Measurements from ENCODE around the gene FAM131C. TPM values are rescaled to one million over a fixed set of nuclear protein-coding genes. Genes with fewer than 3 reads are reported as not detected.
"Not testable (repeated sequence)": the region's sequence is repeated elsewhere in the genome, so short reads cannot be mapped to it uniquely, and the experiment has no call there.

Gene FAM131C
- total RNA-seq, 2 donors from 2014 or later = not detected

DNA sequence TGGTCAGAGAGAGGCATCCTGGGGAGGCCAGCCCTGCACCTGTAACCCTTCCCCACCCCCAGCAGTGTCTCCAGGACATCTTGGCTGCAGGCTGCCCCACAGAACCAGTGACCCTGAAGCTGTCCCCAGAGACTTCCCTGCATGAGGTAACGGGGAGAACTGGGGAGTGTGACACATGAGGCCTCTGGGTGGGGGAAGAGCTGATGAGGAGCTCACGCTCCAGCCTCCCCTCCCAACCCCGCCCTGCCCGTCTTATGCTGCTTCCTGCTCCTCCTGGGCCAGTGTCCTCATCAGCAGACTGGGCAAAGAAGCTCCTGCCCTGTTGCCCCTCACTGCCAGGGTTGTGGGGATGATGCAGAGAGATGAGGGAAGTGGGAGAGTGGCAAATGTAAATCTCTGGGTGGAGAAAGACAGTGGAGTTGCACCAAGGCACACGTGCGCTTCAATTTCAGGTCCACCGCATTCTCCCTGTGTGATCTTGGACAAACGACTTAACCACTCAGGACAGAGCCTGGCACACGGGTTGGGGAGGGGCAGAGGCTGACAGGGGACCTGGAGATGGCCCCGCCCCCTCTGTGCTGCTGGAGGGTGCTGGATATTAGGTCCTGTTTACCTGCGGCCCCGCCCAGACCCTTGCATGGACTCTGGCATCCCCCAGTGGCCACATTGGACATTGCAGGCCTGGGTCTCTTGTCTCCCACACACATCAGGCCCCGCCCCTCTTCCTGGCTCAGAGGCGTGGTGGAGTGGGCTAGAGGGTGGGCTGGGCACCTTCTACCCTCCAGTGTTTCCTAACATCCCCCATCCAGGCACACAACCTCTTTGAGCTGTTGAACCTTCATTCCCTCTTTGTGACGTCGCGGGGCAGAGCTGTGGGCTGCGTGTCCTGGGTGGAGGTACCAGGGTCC lies 17.6 kb downstream of the FAM131C start:
- no peak overlapping the region for H3K4me3 Mint-ChIP-seq
- H3K27ac Mint-ChIP-seq = no peak overlapping the region
- peak; percentile 87 to 89 for ATAC-seq

GRCh38 chr1:16054598-16055540 lies 18.6 kb downstream of the FAM131C start:
- Mint-ChIP-seq H3K36me3 (no peaks in the 10 kb centered on the region), H3K27ac (no peak overlapping the region), H3K27me3 (peaks cover 6 to 7% of the 10 kb centered on the region in 2 donors), H3K9me3 (no peaks in the 10 kb centered on the region), H3K4me3 (no peak overlapping the region), H3K4me1 (ENCODE audit: low read depth in 2 of 2) (peaks cover 0 to 6% of the 10 kb centered on the region in 2 donors)
- no peak for ATAC-seq
- no peak for DNase-seq (ENCODE audit: low spot score)

More for the DNA sequence above, 17.6 kb downstream of the FAM131C start:
- no peaks in the 10 kb centered on the region for H3K9me3 Mint-ChIP-seq
- H3K4me1 Mint-ChIP-seq (ENCODE audit: low read depth in 2 of 2) = peaks cover 0 to 3% of the 10 kb centered on the region in 2 donors
- peaks cover 0 to 2% of the 10 kb centered on the region in 2 donors for H3K27me3 Mint-ChIP-seq
- DNase-seq (ENCODE audit: low spot score) = peak; percentile 71
- no peaks in the 10 kb centered on the region for H3K36me3 Mint-ChIP-seq

DNA sequence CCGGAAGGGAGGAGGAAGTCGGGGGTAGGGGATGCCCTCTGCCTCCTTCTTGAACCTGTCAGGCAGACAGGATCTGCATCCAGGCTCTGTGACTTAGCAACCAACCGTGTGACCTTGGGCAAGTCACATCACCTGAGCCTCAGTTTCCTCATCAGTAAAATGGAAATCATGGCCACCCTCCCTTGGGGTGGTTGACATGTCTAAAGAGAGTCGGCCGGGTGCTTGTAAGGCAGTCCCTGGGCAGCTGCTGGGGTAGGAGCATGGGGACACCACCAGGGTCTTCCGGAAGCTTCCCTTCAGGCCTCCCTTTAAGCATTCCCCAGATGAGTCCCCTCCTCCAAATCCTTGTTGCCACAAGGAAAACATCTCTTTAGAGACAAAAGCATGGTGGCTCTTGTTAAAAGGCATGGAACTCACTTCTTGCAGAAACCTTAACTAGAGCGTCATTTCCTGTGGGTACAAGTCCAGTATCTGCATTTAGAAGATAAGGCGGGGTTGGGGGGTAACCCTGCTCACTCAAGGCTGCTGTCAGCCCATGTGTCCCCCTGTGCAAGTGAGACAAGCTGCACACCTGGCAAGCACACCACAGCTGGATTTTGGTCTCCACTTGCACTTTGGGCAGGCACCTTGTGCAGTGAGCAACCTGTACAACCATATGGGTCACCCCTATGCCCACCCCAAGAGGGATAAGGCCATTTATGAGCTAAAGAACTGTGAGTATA lies 19.5 kb downstream of the FAM131C start:
- DNase-seq (ENCODE audit: low spot score) (no peak), ATAC-seq (no peak)
- Mint-ChIP-seq H3K36me3 (no peaks in the 10 kb centered on the region), H3K9me3 (no peaks in the 10 kb centered on the region), H3K27ac (no peak overlapping the region), H3K4me1 (ENCODE audit: low read depth in 2 of 2) (peaks cover 0 to 6% of the 10 kb centered on the region in 2 donors), H3K27me3 (peaks cover 10 to 11% of the 10 kb centered on the region in 2 donors), H3K4me3 (no peak overlapping the region)

GRCh38 chr1:16051949-16052348 lies 21.5 kb downstream of the FAM131C start:
- not testable (repeated sequence) for H3K4me3 Mint-ChIP-seq; H3K9me3 Mint-ChIP-seq; ATAC-seq; H3K27ac Mint-ChIP-seq; DNase-seq (ENCODE audit: low spot score); H3K36me3 Mint-ChIP-seq; H3K4me1 Mint-ChIP-seq (ENCODE audit: low read depth in 2 of 2)
- peaks cover 10 to 11% of the 10 kb centered on the region in 2 donors for H3K27me3 Mint-ChIP-seq

GRCh38 chr1:16051039-16051438 lies 22.4 kb downstream of the FAM131C start:
- Mint-ChIP-seq H3K27me3 (peaks cover 10 to 11% of the 10 kb centered on the region in 2 donors), H3K36me3 (no peaks in the 10 kb centered on the region), H3K27ac (no peak overlapping the region), H3K9me3 (no peaks in the 10 kb centered on the region), H3K4me3 (no peak overlapping the region), H3K4me1 (ENCODE audit: low read depth in 2 of 2) (peaks cover 0 to 3% of the 10 kb centered on the region in 2 donors)
- ATAC-seq (no peak), DNase-seq (ENCODE audit: low spot score) (no peak)

DNA sequence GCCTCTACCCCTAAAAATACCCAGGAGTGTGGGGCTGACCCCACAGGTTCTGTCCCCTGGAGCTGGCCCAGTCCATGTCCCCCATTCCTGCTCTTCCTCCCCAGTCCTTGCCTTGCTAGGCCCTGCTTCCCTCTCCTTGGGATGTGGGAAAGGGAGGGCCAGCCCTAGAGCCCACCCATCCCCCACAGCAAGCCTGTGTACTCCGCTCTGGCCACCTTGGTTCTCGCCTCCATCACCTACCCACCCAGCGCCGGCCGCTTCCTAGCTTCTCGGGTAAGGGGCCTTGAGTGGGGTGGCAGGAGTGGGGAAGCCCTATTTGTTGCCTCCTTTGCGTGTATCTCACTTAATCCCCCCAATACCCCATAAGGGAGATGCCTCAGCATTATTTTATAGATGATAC lies 23.1 kb downstream of the FAM131C start:
- DNase-seq (ENCODE audit: low spot score) (no peak), ATAC-seq (no peak)
- H3K4me1 Mint-ChIP-seq (ENCODE audit: low read depth in 2 of 2) = peaks cover 0 to 3% of the 10 kb centered on the region in 2 donors
- H3K27ac Mint-ChIP-seq = no peak overlapping the region
- H3K36me3 Mint-ChIP-seq = no peaks in the 10 kb centered on the region
- H3K27me3 Mint-ChIP-seq = peaks cover 10 to 11% of the 10 kb centered on the region in 2 donors
- H3K4me3 Mint-ChIP-seq = no peak overlapping the region
- no peaks in the 10 kb centered on the region for H3K9me3 Mint-ChIP-seq

- no peak overlapping the region for H3K27ac Mint-ChIP-seq
- peaks cover 10 to 11% of the 10 kb centered on the region in 2 donors for H3K27me3 Mint-ChIP-seq
- no peaks in the 10 kb centered on the region for H3K9me3 Mint-ChIP-seq
- peaks cover 0 to 3% of the 10 kb centered on the region in 2 donors for H3K4me1 Mint-ChIP-seq (ENCODE audit: low read depth in 2 of 2)
- H3K4me3 Mint-ChIP-seq = no peak overlapping the region
- ATAC-seq = no peak
- H3K36me3 Mint-ChIP-seq = no peaks in the 10 kb centered on the region
- no peak for DNase-seq (ENCODE audit: low spot score)
Observed at GRCh38 chr1:16048573-16049189, 24.8 kb downstream of the FAM131C start.

DNA sequence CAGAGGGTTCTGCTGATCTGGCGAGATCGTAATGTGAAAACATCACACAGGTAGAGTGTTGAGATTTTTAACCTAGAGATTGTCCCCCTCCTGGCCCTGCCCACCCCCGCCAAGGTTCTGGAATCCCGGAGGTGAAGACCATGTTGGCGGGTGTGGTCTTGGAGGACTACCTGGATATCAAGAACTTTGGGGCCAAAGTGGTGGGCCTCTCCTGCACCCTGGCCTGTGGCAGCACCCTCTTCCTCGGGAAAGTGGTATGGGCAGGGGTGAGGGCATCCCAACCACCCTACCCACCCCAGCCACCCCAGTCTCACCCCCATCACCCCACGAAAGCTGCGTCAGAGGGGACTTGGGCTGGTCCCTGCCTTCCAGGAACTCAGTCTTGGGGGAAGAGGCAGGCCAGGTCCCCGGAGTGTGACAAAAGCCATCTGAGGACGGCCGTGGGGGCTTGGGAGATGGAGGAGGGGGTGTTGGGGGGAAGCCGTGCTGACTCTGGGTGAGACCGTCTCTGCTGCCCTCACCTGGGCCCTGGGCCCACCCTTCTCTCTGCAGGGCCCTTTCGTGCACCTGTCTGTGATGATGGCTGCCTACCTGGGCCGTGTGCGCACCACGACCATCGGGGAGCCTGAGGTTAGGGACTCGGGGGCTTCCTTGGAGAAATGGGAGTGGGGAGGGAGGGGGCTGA lies 25.5 kb downstream of the FAM131C start:
- Mint-ChIP-seq H3K27ac (no peak overlapping the region), H3K36me3 (no peaks in the 10 kb centered on the region), H3K27me3 (peaks cover 10 to 11% of the 10 kb centered on the region in 2 donors), H3K9me3 (no peaks in the 10 kb centered on the region), H3K4me3 (no peak overlapping the region), H3K4me1 (ENCODE audit: low read depth in 2 of 2) (peaks cover 0 to 3% of the 10 kb centered on the region in 2 donors)
- DNase-seq (ENCODE audit: low spot score) = no peak
- no peak for ATAC-seq

DNA sequence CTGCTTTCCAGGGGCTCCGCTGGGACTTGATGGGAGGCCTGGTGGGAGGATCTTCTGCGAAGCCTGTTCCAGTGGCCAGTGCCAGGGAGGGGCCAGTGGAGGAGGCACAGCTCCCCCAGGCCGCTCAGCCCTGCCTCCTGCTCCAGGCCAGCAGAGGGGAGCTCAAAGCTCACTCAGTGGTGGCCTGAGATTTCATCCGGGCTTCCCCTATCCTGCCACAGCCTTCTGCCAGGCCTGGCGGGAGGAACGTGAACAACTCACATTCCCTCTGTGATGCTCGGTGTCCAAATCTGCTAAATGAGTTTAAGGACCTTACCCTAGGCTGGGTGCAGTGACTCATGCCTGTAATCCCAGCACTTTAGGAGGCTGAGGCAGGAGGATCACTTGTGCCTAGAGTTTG lies 26.6 kb downstream of the FAM131C start:
- ATAC-seq (peak in 1 of 2 donors; percentile 2), DNase-seq (ENCODE audit: low spot score) (no peak)
- H3K27ac Mint-ChIP-seq = no peak overlapping the region
- H3K36me3 Mint-ChIP-seq = no peaks in the 10 kb centered on the region
- H3K9me3 Mint-ChIP-seq = no peaks in the 10 kb centered on the region
- H3K4me1 Mint-ChIP-seq (ENCODE audit: low read depth in 2 of 2) = peaks cover 0 to 3% of the 10 kb centered on the region in 2 donors
- no peak overlapping the region for H3K4me3 Mint-ChIP-seq
- peaks cover 10 to 11% of the 10 kb centered on the region in 2 donors for H3K27me3 Mint-ChIP-seq

- ATAC-seq (no peak), DNase-seq (ENCODE audit: low spot score) (no peak)
- Mint-ChIP-seq H3K27ac (no peak overlapping the region), H3K4me1 (ENCODE audit: low read depth in 2 of 2) (no peaks in the 10 kb centered on the region), H3K9me3 (no peaks in the 10 kb centered on the region), H3K36me3 (no peaks in the 10 kb centered on the region), H3K4me3 (no peak overlapping the region), H3K27me3 (peaks cover 0 to 9% of the 10 kb centered on the region in 2 donors)
Observed at GRCh38 chr1:16043950-16044349, 29.5 kb downstream of the FAM131C start.

GRCh38 chr1:16043521-16043920 lies 29.9 kb downstream of the FAM131C start, which contains the start of gene CLCNKB:
CLCNKB (plus strand) TSS chr1:16043782; CDS start chr1:16044493, 711 bp downstream.
- H3K9me3 Mint-ChIP-seq = no peaks in the 10 kb centered on the region
- no peak within 1 kb of the TSS for H3K4me3 Mint-ChIP-seq
- ATAC-seq (no peak), DNase-seq (ENCODE audit: low spot score) (no peak)
- H3K4me1 Mint-ChIP-seq (ENCODE audit: low read depth in 2 of 2) = no peaks in the 10 kb centered on the region
- no peak within 1 kb of the TSS for H3K27ac Mint-ChIP-seq
- peaks cover 0 to 9% of the 10 kb centered on the region in 2 donors for H3K27me3 Mint-ChIP-seq
- H3K36me3 Mint-ChIP-seq = no peaks in the 10 kb centered on the region

- H3K4me1 Mint-ChIP-seq (ENCODE audit: low read depth in 2 of 2); ATAC-seq; DNase-seq (ENCODE audit: low spot score); H3K27me3 Mint-ChIP-seq; H3K4me3 Mint-ChIP-seq; H3K27ac Mint-ChIP-seq; H3K36me3 Mint-ChIP-seq; H3K9me3 Mint-ChIP-seq: not testable (repeated sequence)
Observed at GRCh38 chr1:16042654-16043053, 30.8 kb downstream of the FAM131C start.

All from natural killer cell treated with Interleukin-12 subunit alpha and Interleukin-12 subunit beta and Interleukin-15 and Interleukin-18, amount 100 ng/mL, for 72 hours (primary cell).